Suppressor macrophage treated with lipopolysaccharide for 4 hours (primary cell): ENCODE data around the gene YIPF3.

ENCODE experiments used
- DNase-seq: peaks from one replicate; pipeline ENCODE4 v3.0.0-alpha.2; 2020

YIPF3 gene

DNA sequence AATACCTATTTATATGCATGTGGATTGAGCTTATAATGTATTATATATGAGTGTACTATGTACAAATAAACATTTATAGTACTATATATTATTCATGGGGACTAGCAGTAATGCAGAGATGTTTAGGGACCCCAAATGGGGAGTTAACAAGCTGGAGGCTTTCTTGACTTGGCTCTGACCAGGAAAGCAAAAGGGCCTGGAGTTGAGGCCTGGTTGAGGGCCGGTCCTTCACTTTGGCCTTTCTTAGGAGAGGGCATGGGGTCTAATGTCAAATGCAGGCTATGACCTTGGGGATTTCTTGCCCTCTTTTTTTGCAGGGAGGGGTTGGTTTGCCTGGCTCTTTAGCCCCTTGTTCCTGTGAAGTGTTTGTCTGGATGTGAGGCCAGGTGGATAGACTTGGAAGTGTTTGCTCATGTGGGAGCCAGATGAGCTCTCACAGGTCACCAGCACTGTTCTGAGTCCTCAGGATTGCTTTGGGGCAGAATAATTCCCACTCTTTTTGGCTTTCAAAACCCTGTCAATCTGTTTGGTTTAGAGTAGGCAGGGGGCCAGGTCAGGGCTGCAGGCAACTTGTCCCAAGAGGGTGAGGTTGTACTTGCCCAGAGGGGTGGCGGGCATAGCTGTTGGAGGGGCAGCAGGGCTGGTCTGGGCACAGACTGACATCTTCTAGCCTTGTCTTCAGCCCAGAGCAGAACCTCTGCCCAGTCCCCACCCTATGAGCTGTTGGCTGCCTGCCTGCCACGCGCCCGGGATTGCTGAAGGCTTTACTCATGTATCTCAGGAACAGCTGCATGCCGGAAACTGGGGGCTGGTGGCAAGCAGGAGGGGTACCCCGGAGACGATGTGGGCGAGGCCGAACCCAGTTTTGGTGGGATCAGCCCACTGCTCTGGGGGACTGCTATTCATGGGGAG is 24.7 kb downstream of the YIPF3 start:
- no peak for DNase-seq

DNA sequence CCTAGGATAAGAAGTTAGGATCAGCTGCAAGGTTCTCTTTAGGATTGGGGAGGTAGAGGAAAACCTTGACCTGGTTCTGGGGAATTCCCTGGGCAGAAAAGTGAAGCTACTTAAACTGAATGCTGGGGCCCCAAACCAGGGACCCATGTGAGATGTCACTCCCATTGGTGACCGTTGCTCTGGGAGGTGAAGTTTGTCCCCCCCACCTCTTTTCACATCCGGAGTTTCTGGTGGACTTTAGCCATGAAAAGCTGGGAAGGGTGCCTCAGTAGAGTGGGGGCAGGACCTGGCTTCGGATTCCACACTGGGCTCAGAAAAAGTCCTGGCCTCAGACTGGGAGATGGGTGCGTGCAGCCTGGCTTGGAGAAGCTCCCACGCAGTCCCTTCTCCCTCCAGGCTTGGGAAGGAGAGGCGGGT is 26.2 kb downstream of the YIPF3 start:
- DNase-seq = no peak

GRCh38 chr6:43489277-43490072 is 27.3 kb downstream of the YIPF3 start:
- DNase-seq = no peak

DNA sequence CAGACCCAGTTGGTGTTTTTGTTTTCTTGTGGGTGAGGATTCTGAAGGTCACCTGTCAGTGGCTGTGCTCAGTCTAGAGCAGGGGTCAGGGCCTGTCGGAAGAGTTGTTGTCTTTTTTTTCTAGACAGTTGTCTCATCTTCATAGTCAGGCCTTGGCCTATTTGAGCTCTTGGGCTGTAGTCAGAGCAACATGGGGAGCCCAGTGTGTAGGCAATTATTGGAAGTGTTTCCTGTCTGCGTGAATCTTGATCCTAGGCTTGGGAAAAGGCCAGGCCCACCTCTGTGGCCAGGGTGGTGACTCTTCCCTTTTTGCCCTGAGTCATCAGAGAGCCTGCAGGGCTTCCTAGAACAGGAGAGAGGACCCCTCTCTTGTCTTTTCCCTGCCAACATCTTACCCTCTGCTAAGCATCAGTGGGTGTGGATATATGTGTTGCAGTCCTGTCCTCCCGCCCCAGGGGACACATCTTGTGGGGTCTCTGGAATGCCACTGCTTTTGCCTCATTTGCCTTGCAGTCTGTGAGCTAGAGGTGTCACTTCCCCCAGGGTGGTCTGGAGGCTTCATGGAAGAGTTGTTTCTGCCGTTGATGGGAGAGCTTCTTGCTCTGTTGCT is 28.0 kb downstream of the YIPF3 start:
- no peak for DNase-seq

DNA sequence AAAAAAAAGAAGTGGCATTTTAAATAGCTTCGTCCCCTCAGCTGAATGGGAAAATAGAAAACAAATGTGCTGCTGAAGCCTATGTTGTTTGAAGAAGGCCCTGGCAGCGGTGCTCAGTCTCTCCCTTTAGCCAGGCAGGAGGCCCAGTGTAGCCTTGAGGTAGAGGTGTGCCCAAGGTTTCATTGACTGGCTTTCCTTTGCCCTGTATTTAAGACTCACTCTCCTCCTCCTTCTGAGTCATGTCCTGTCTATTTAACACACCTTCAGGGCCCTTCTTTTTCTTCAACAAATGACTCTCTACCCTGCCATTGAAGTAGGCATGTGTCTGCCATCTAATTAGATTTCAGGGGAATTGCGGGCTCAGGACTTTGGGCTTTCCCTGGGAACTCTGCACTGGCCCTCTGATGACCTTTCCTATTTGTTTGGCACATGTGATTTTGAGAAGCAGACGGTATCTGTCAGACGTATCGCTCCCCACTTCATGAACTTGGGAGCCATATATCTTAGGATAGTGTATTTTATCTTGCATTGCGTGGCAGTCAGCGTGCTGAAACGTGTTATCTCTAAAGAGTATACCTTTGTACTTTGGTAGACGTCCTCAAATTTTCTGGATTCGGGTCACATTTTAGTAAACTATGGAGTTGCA is 35.0 kb downstream of the YIPF3 start:
- no peak for DNase-seq

- peak; percentile 27 for DNase-seq
Measured at GRCh38 chr6:43481075-43481474, 35.7 kb downstream of the YIPF3 start.

DNA sequence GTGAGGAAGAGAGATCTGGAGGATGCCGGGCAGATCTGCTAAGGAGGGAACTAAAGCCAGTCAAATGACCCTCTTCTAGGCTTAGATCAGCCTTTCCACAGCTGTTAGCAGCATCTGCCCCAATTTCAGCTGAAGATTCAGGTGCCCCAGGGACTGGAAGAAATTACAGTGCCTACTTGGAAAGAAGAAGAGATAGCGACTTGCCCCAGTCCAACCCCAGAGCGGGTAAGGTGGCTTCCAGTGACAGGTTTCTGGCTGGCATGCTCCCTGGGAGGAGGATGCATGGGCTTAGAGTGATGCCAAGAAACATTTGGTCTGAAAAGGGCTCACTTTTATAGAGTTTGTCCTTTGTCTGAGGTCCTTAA is 38.7 kb downstream of the YIPF3 start:
- DNase-seq = no peak

DNA sequence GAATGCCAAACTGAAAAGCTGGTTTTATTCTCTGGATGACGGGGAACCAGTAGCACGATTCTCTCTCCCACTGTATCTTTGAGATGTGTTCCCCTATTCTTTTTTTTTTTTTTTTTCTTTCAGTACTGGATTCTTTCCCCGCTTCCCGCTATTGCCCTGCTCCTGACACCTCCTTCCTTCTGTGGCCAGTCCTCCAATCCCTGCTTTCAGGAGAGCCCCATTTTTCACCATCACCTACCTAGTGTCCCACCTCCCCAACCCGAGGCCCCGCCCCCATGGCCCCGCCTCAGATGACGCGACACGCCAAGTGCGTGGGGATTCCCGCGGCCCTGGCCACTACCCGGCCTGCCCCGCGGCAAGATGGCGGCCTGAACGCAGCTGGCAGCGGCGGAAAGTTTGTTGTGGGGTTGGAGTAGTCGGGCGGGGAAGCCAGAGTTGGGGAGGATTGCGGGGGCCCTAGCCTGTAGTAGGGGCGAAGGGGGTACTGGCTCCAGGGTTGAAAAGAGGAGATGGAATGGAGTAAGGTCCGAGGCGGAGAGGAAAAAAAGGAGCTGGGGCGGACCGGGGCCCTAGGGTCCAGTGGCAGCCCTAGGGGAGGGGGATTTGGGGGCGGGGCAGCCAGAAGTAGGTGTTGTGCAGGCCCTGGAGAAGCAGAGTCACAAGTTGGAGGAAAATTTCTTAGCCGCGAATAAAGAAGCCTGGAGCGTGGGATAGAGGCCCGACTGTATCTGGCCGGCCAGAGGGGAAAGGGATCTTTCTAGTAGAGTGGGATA is 39.3 kb downstream of the YIPF3 start, which contains the start of gene TJAP1:
Gene TJAP1, plus strand, starts transcription at position 336 of the 773 bp plus-strand sequence. CDS start 21,432 bp downstream, outside the sequence.
- DNase-seq = peak; percentile 91

GRCh38 chr6:43476746-43477145 is 40.0 kb downstream of the YIPF3 start:
- DNase-seq = no peak

DNA sequence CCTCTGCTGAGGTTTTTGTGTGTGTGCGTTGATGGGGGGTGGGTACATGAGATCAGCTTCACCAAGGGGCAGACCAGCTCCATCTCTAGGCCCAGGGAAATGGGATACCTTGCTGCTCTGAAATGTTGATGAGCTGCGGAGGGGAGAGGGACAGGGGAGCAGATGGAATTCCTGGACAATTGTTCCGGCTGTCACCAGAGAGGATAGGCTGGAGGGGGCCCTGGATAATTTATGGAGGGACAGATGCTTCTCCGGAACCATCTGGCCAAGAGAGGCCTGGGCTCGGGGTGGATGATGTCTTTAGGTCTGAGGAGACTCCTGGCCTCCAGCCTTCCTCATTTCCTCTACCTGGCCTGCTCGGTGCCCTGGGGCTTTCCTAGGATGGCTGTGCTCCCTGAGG is 41.2 kb downstream of the YIPF3 start:
- no peak for DNase-seq

DNA sequence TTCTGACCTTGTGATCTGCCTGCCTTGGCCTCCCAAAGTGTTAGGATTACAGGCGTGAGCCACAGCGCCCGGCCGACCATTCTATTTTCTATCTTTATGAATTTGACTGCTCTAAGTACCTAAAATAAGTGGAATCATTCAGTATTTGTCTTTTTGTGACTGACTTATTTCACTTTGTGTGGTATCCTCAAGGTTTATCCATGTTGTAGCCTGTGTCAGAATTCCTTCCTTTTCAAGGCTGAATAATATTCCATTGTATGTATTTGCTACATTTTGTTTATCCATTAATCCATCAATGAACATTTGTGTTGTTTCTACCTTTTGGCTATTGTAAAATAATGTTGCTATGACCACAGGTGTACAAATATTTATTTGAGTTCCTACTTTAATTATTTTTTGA is 44.2 kb downstream of the YIPF3 start:
- no peak for DNase-seq

DNA sequence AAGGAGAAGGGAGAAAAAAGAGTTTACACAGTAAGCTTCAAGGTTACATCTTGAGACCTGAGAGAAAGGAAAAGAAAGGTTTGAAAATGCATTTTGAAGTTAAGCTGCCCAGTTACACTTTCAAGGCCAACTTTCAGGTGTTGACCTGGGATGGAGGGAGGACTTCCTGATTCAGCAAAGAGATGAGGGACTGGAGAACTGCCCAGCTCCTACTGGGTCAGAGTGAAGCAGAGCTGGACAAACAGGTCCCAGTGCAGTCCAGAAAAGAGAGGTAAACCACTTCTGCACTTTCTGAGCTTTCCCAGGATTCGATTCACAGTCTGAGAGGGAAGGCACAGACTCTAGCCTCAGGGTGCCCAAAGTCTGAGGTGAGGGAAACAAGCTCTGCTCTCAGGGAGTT is 45.3 kb downstream of the YIPF3 start:
- no peak for DNase-seq

DNA sequence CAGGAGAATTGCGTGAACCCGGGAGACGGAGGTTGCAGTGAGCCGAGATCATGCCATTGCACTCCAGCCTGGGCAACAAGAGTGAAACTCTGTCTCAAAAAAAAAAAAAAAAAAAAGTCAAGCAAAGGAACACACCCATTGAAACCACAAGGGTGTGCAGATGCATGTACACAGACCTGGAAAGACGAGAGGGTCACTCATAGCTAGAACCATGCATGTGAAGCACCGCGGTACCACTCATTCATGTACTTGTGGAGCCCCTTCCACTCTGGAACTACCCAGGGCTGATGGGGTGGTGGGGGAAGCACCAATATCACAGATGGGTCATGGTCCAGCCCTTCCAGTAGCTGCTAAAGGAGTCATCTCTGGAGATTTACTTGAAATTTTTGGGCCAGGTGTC is 46.8 kb downstream of the YIPF3 start:
- no peak for DNase-seq

GRCh38 chr6:43468748-43469681 is 47.7 kb downstream of the YIPF3 start:
- no peak for DNase-seq

DNA sequence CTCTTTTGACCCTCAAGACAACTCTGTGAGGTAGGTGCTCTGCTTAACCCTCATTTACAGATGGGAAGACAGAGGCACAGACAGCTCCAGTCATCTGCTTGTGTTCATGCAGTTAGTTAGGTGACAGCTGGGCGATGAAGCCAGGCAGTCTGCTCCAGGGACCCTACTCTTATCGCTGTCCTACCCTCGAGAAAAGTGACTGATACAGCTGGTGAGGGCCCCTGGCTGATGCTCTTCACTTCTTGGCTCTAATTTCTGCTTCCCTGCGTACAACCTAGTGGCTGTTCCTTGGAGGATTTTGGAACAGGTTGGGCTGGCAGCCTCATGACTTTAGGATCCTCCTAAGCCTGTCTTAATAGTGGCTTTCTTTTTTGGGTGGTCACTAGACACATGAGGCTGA is 48.5 kb downstream of the YIPF3 start:
- DNase-seq = no peak

DNA sequence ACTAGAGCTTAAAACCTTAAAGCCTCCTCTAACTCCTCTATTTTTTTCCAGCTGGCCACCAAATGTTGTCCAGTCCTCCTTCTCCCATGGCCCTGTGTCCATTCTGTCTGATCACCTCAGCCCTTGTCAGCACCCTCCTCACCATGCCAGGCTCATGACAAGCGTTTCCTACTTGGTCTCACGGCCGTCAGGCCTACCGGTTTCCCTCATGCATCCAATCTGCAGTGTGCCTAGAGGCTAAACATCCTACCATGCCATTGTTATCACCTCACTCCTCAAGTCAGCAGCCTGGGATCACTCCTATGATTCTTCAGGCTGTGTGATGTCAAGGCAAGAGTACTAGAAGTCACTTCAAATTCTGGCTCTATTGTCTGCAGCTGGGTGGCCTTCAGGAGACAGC is 49.0 kb downstream of the YIPF3 start:
- DNase-seq = no peak

- DNase-seq = peak; percentile 20
Measured at GRCh38 chr6:43467265-43467664, 49.5 kb downstream of the YIPF3 start.

GRCh38 chr6:43465948-43466347 is 50.8 kb downstream of the YIPF3 start:
- DNase-seq = peak; percentile 74

GRCh38 chr6:43464337-43464736 is 52.4 kb downstream of the YIPF3 start:
- DNase-seq = no peak

- DNase-seq = no peak
Measured at GRCh38 chr6:43461936-43462335, 54.8 kb downstream of the YIPF3 start.
